ENCODE measurements around the gene ZBTB32.
"Not testable (repeated sequence)": the region's sequence is repeated elsewhere in the genome, so short reads cannot be mapped to it uniquely, and the experiment has no call there.

Gene ZBTB32

GRCh38 chr19:35721374-35721773, 17.0 kb downstream of the ZBTB32 start:
- DNase-seq (ENCODE audit: low spot score) = no peak

- DNase-seq (ENCODE audit: low spot score) = no peak
These were observed 18.1 kb downstream of the ZBTB32 start for GRCh38 chr19:35722461-35722860.

- no peak for DNase-seq (ENCODE audit: low spot score)
These were observed 18.5 kb downstream of the ZBTB32 start for GRCh38 chr19:35722897-35723296.

GRCh38 chr19:35723671-35724070, 19.3 kb downstream of the ZBTB32 start:
- DNase-seq (ENCODE audit: low spot score) = no peak

- not testable (repeated sequence) for DNase-seq (ENCODE audit: low spot score)
These were observed 19.8 kb downstream of the ZBTB32 start for GRCh38 chr19:35724132-35724531.

GRCh38 chr19:35724560-35724959, 20.2 kb downstream of the ZBTB32 start:
- no peak for DNase-seq (ENCODE audit: low spot score)

GRCh38 chr19:35725216-35725861, 21.0 kb downstream of the ZBTB32 start:
- DNase-seq (ENCODE audit: low spot score) = no peak

GRCh38 chr19:35727053-35727955, 22.9 kb downstream of the ZBTB32 start:
- peak; percentile 8 for DNase-seq (ENCODE audit: low spot score)

- peak; percentile 8 for DNase-seq (ENCODE audit: low spot score)
These were observed 23.8 kb downstream of the ZBTB32 start for GRCh38 chr19:35727956-35728706.

GRCh38 chr19:35729021-35729420, 24.7 kb downstream of the ZBTB32 start:
- DNase-seq (ENCODE audit: low spot score) = peak; percentile 3

GRCh38 chr19:35729763-35730162, 25.4 kb downstream of the ZBTB32 start:
- DNase-seq (ENCODE audit: low spot score) = peak; percentile 3

- no peak for DNase-seq (ENCODE audit: low spot score)
These were observed 26.0 kb downstream of the ZBTB32 start for GRCh38 chr19:35730326-35730725.

GRCh38 chr19:35731353-35731752, 27.0 kb downstream of the ZBTB32 start:
- DNase-seq (ENCODE audit: low spot score) = peak; percentile 1

GRCh38 chr19:35731779-35732405, 27.5 kb downstream of the ZBTB32 start:
- DNase-seq (ENCODE audit: low spot score) = peak; percentile 15

GRCh38 chr19:35732540-35733179, 28.3 kb downstream of the ZBTB32 start:
- DNase-seq (ENCODE audit: low spot score) = peak; percentile 17

GRCh38 chr19:35733180-35734125, 29.1 kb downstream of the ZBTB32 start:
- DNase-seq (ENCODE audit: low spot score) = peak; percentile 11

- DNase-seq (ENCODE audit: low spot score) = peak; percentile 1
These were observed 29.9 kb downstream of the ZBTB32 start for GRCh38 chr19:35734273-35734672.

- no peak for DNase-seq (ENCODE audit: low spot score)
These were observed 30.5 kb downstream of the ZBTB32 start for GRCh38 chr19:35734889-35735288.

GRCh38 chr19:35736913-35737886, 32.8 kb downstream of the ZBTB32 start:
- DNase-seq (ENCODE audit: low spot score) = peak; percentile 14
